CD14-positive monocyte (primary cell): ENCODE results near the gene CAMKK2. TPM values are rescaled to one million over a fixed set of nuclear protein-coding genes. Genes with fewer than 3 reads are reported as not detected.
A peak's percentile ranks its signal among the peaks of the same experiment; 100 is the strongest.

Experiments
- DNase-seq, 3 donors: peaks; one replicate each; pipeline ENCODE4 v3.0.0-alpha.2; 2011 to 2022
- H2AFZ ChIP-seq: 2 replicates; pipeline ENCODE4 v1.6.0; 2012; ENCODE audit warnings: mild to moderate bottlenecking, low read depth, low read length, inconsistent platforms; ENCODE audit not compliant: insufficient read depth, poor library complexity, severe bottlenecking
- H3K27ac ChIP-seq, 2 donors: 1 replicate in 1 of 2; 2 replicates in 1 of 2; pipeline ENCODE4 v1.5.1; 2012 to 2013; ENCODE audit warnings: low read length in 2 of 2, control low read depth in 1 of 2, inconsistent platforms in 1 of 2, low read depth in 1 of 2, mild to moderate bottlenecking in 1 of 2
- H3K27me3 ChIP-seq, 2 donors: one replicate each; pipeline versions ENCODE4 v1.6.0 to v1.6.1; 2011 to 2013; ENCODE audit warnings: low read length in 2 of 2; ENCODE audit not compliant: control insufficient read depth in 2 of 2, insufficient read depth in 2 of 2
- H3K36me3 ChIP-seq, 2 donors: replicated peaks in 1 of 2; 1 replicate in 1 of 2; 2 replicates in 1 of 2; pipeline versions ENCODE4 v1.5.1 to v1.6.1; 2012 to 2013; ENCODE audit warnings: low read length in 2 of 2, control low read depth in 1 of 2, inconsistent platforms in 1 of 2, mild to moderate bottlenecking in 1 of 2; ENCODE audit not compliant: insufficient read depth in 2 of 2, control insufficient read depth in 1 of 2
- H3K4me1 ChIP-seq, 2 donors: 1 replicate in 1 of 2; 2 replicates in 1 of 2; pipeline versions ENCODE4 v1.5.1 to v1.6.1; 2012 to 2013; ENCODE audit warnings: low read length in 2 of 2, control low read depth in 1 of 2, inconsistent platforms in 1 of 2, mild to moderate bottlenecking in 1 of 2, moderate library complexity in 1 of 2; ENCODE audit not compliant: insufficient read depth in 2 of 2, control insufficient read depth in 1 of 2
- H3K4me2 ChIP-seq: replicated peaks from 2 replicates; pipeline ENCODE3; 2012; ENCODE audit warnings: low read length, moderate library complexity, mild to moderate bottlenecking; ENCODE audit not compliant: poor library complexity, severe bottlenecking; ENCODE audit errors: extremely low read depth
- H3K4me3 ChIP-seq, 3 experiments: fragments of 200-600 bp in 1 of 3; sonication (generic) in 1 of 3; replicated peaks in 1 of 3; 1 replicate in 2 of 3; 2 replicates in 1 of 3; pipeline ENCODE4 v1.5.1; 2011 to 2013; ENCODE audit warnings: low read length in 3 of 3, mild to moderate bottlenecking in 3 of 3, control low read depth in 2 of 3, low read depth in 2 of 3, inconsistent platforms in 1 of 3, moderate library complexity in 1 of 3
- H3K79me2 ChIP-seq: 2 replicates; pipeline ENCODE4 v1.6.0; 2012; ENCODE audit warnings: mild to moderate bottlenecking, control low read depth, inconsistent platforms, low read length, moderate library complexity; ENCODE audit not compliant: insufficient read depth
- H3K9ac ChIP-seq: 2 replicates; pipeline ENCODE4 v1.6.0; 2017; ENCODE audit warnings: low read length, mild to moderate bottlenecking; ENCODE audit not compliant: insufficient read depth, poor library complexity, severe bottlenecking
- H3K9me3 ChIP-seq, 2 donors: replicated peaks in 1 of 2; 1 replicate in 1 of 2; 2 replicates in 1 of 2; pipeline versions ENCODE4 v1.5.1 to v1.6.1; 2012 to 2013; ENCODE audit warnings: low read length in 2 of 2, control low read depth in 1 of 2; ENCODE audit not compliant: control insufficient read depth in 1 of 2, insufficient read depth in 1 of 2
- H4K20me1 ChIP-seq: 2 replicates; pipeline ENCODE4 v1.6.0; 2012; ENCODE audit warnings: mild to moderate bottlenecking, low read length, control low read depth, moderate library complexity; ENCODE audit not compliant: insufficient read depth
- H3K27ac Mint-ChIP-seq, 7 donors: one replicate each; pipeline ENCODE4 v1.8.0; 2020; ENCODE audit warnings: mild to moderate bottlenecking in 7 of 7, mixed read lengths in 7 of 7, moderate library complexity in 6 of 7, inconsistent platforms in 2 of 7
- H3K27me3 Mint-ChIP-seq, 3 donors: one replicate each; pipeline ENCODE4 v1.8.0; 2021 to 2022; ENCODE audit warnings: low read depth in 3 of 3, mild to moderate bottlenecking in 3 of 3, mixed read lengths in 3 of 3, moderate library complexity in 3 of 3, inconsistent platforms in 1 of 3
- H3K36me3 Mint-ChIP-seq, 2 donors: one replicate each; pipeline ENCODE4 v1.8.0; 2020; ENCODE audit warnings: mixed read lengths in 2 of 2, inconsistent platforms in 1 of 2, mild to moderate bottlenecking in 1 of 2
- H3K4me1 Mint-ChIP-seq: one replicate; pipeline ENCODE4 v1.8.0; 2020; ENCODE audit warnings: mild to moderate bottlenecking, mixed read lengths
- H3K4me3 Mint-ChIP-seq, 2 donors: one replicate each; pipeline ENCODE4 v1.8.0; 2020; ENCODE audit warnings: mild to moderate bottlenecking in 2 of 2, mixed read lengths in 2 of 2, moderate library complexity in 1 of 2
- H3K9me3 Mint-ChIP-seq, 7 donors: one replicate each; pipeline ENCODE4 v1.8.0; 2020 to 2022; ENCODE audit warnings: mixed read lengths in 7 of 7, mild to moderate bottlenecking in 6 of 7, moderate library complexity in 6 of 7, inconsistent platforms in 2 of 7
- CTCF ChIP-seq: fragments of 200-600 bp; IDR thresholded peaks from one replicate; pipeline ENCODE4 v1.8.0; 2022; ENCODE audit warnings: antibody characterized with exemption, mild to moderate bottlenecking
- WGBS: methylation state at CpG from one replicate; pipeline ENCODE4 v1.1.5; 2013; ENCODE audit warnings: missing lambda C conversion rate; ENCODE audit not compliant: insufficient coverage; 5-methylcytosine and 5-hydroxymethylcytosine counted together
- intact Hi-C, 2 donors: fragments of 100-400 bp; cut with micrococcal nuclease; formaldehyde crosslinking; loops; one replicate each; pipeline versions ENCODE4 v1.15.0 to v1.15.1; 2023
- polyA plus RNA-seq, 3 donors: library from polyadenylated mRNA; depleted of rRNA in 1 of 3; unstranded in 2 of 3; stranded (reverse) in 1 of 3; fragments of 300-500 nt in 2 of 3; fragments of >200 nt in 1 of 3; fragmentation: Illumina TruSeq in 2 of 3; gene quantifications; 1 replicate in 2 of 3; 2 replicates in 1 of 3; pipeline ENCODE4 v1.2.3, GENCODE V29; 2012 to 2021

The CAMKK2 gene
- polyA plus RNA-seq, 3 donors, result 55.6 to 71.4 (median 71.0) TPM

- no peak for TF ChIP-seq CTCF
- Histone ChIP-seq H3K27ac (peak overlapping the region; percentile 60 to 67), H4K20me1 (no peaks in the 10 kb centered on the region), H3K79me2 (peaks cover 4% of the 10 kb centered on the region), H3K9me3 (no peaks in the 10 kb centered on the region), H3K4me3 (no peak overlapping the region), H3K9ac (no peak overlapping the region), H3K4me1 (peaks cover 35 to 37% of the 10 kb centered on the region in 2 donors), H3K27me3 (no peaks in the 10 kb centered on the region), H3K4me2 (no peak overlapping the region), H3K36me3 (peaks cover 6 to 21% of the 10 kb centered on the region in 2 donors), H2AFZ (no peak overlapping the region)
- peak in 1 of 3 donors; percentile 31 for DNase-seq
- Mint-ChIP-seq H3K4me3 (no peak overlapping the region), H3K4me1 (peaks cover 44% of the 10 kb centered on the region), H3K36me3 (peaks cover 22 to 25% of the 10 kb centered on the region in 2 donors), H3K27me3 (peaks cover 0 to 6% (median 0%) of the 10 kb centered on the region in 3 donors), H3K27ac (peak overlapping the region; percentile 67 to 94 (median 88)), H3K9me3 (no peaks in the 10 kb centered on the region)
- intact Hi-C loops, result loop anchor here (1.0 to 5.0 kb wide), 2 partner anchors 42 to 45 kb away; no protein-coding TSS in a partner anchor
- WGBS, result 82% methylated on average over 8 of the region's 9 CpGs
Observed at GRCh38 chr12:121189619-121190155, 106.8 kb downstream of the CAMKK2 start.

- DNase-seq, result no peak
- TF ChIP-seq CTCF, result no peak
- Mint-ChIP-seq H3K9me3 (no peaks in the 10 kb centered on the region), H3K36me3 (peaks cover 26 to 30% of the 10 kb centered on the region in 2 donors), H3K27me3 (peaks cover 0 to 6% (median 0%) of the 10 kb centered on the region in 3 donors), H3K4me3 (no peak overlapping the region), H3K27ac (peak overlapping the region in 5 of 7 donors; percentile 67 to 89 (median 82)), H3K4me1 (peaks cover 48% of the 10 kb centered on the region)
- intact Hi-C loops, result no loop called here
- peaks cover 11 to 26% of the 10 kb centered on the region in 2 donors for H3K36me3 ChIP-seq
- no peak overlapping the region for H3K4me2 ChIP-seq
- H3K27ac ChIP-seq, result peak overlapping the region in 1 of 2 donors; percentile 67
- H2AFZ ChIP-seq, result no peak overlapping the region
- no peak overlapping the region for H3K4me3 ChIP-seq
- no peaks in the 10 kb centered on the region for H3K27me3 ChIP-seq
- no peak overlapping the region for H3K9ac ChIP-seq
- H3K9me3 ChIP-seq, result no peaks in the 10 kb centered on the region
- WGBS, result 96% methylated on average over 3 of the region's 9 CpGs
- peaks cover 4% of the 10 kb centered on the region for H3K79me2 ChIP-seq
- H3K4me1 ChIP-seq, result peaks cover 41 to 43% of the 10 kb centered on the region in 2 donors
- H4K20me1 ChIP-seq, result no peaks in the 10 kb centered on the region
Observed at GRCh38 chr12:121189131-121189530, 107.4 kb downstream of the CAMKK2 start.
